ENCODE data around the gene MTAP.

The MTAP gene

DNA sequence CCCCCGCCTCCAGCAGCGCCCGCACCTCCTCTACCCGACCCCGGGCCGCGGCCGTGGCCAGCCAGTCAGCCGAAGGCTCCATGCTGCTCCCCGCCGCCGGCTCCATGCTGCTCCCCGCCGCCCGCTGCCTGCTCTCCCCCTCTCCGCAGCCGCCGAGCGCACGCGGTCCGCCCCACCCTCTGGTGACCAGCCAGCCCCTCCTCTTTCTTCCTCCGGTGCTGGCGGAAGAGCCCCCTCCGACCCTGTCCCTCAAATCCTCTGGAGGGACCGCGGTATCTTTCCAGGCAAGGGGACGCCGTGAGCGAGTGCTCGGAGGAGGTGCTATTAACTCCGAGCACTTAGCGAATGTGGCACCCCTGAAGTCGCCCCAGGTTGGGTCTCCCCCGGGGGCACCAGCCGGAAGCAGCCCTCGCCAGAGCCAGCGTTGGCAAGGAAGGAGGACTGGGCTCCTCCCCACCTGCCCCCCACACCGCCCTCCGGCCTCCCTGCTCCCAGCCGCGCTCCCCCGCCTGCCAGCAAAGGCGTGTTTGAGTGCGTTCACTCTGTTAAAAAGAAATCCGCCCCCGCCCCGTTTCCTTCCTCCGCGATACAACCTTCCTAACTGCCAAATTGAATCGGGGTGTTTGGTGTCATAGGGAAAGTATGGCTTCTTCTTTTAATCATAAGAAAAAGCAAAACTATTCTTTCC, 172.4 kb downstream of the MTAP start (continued):
- TF ChIP-seq, protein P1, sequence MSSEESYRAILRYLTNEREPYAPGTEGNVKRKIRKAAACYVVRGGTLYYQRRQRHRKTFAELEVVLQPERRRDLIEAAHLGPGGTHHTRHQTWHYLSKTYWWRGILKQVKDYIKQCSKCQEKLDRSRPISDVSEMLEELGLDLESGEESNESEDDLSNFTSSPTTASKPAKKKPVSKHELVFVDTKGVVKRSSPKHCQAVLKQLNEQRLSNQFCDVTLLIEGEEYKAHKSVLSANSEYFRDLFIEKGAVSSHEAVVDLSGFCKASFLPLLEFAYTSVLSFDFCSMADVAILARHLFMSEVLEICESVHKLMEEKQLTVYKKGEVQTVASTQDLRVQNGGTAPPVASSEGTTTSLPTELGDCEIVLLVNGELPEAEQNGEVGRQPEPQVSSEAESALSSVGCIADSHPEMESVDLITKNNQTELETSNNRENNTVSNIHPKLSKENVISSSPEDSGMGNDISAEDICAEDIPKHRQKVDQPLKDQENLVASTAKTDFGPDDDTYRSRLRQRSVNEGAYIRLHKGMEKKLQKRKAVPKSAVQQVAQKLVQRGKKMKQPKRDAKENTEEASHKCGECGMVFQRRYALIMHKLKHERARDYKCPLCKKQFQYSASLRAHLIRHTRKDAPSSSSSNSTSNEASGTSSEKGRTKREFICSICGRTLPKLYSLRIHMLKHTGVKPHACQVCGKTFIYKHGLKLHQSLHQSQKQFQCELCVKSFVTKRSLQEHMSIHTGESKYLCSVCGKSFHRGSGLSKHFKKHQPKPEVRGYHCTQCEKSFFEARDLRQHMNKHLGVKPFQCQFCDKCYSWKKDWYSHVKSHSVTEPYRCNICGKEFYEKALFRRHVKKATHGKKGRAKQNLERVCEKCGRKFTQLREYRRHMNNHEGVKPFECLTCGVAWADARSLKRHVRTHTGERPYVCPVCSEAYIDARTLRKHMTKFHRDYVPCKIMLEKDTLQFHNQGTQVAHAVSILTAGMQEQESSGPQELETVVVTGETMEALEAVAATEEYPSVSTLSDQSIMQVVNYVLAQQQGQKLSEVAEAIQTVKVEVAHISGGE (tag by site-specific recombination; conservative IDR thresholded peaks at IDR 0.05; ENCODE audit: low read depth) = peak; percentile 94
- TF ChIP-seq ZNF394 (tag by site-specific recombination; IDR thresholded peaks at IDR 0.05; ENCODE audit: borderline replicate concordance) = peak; percentile 57; the same call in 1 of the 2 replicates
- TF ChIP-seq, protein P2, sequence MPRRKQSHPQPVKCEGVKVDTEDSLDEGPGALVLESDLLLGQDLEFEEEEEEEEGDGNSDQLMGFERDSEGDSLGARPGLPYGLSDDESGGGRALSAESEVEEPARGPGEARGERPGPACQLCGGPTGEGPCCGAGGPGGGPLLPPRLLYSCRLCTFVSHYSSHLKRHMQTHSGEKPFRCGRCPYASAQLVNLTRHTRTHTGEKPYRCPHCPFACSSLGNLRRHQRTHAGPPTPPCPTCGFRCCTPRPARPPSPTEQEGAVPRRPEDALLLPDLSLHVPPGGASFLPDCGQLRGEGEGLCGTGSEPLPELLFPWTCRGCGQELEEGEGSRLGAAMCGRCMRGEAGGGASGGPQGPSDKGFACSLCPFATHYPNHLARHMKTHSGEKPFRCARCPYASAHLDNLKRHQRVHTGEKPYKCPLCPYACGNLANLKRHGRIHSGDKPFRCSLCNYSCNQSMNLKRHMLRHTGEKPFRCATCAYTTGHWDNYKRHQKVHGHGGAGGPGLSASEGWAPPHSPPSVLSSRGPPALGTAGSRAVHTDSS (tag by site-specific recombination; IDR thresholded peaks at IDR 0.05) = no peak
- peak; percentile 97 for TF ChIP-seq GLIS2 (tag by site-specific recombination; IDR thresholded peaks at IDR 0.05)
- TF ChIP-seq ZNF324 (tag by site-specific recombination; IDR thresholded peaks at IDR 0.05) = peak; percentile 81; the same call in 1 of the 2 replicates
- TF ChIP-seq ZBTB7A (tag by site-specific recombination; IDR thresholded peaks at IDR 0.05; ENCODE audit: low read depth) = no peak
- no peak for TF ChIP-seq SCRT2 (tag by site-specific recombination; IDR thresholded peaks at IDR 0.05)
- TF ChIP-seq ZNF621 (tag by site-specific recombination; IDR thresholded peaks at IDR 0.05) = no peak
- peak; percentile 62 for TF ChIP-seq IKZF3 (tag by site-specific recombination; IDR thresholded peaks at IDR 0.05)
- TF ChIP-seq KLF9 (tag by site-specific recombination; IDR thresholded peaks at IDR 0.05; ENCODE audit: low read depth) = peak; percentile 65
- no peak for TF ChIP-seq ZNF48 (tag by site-specific recombination; IDR thresholded peaks at IDR 0.05)
- TF ChIP-seq ZNF623 (tag by site-specific recombination; IDR thresholded peaks at IDR 0.05) = no peak
- TF ChIP-seq ZFP3 (tag by site-specific recombination; IDR thresholded peaks at IDR 0.05; ENCODE audit: low read depth) = no peak
- TF ChIP-seq, protein P3, sequence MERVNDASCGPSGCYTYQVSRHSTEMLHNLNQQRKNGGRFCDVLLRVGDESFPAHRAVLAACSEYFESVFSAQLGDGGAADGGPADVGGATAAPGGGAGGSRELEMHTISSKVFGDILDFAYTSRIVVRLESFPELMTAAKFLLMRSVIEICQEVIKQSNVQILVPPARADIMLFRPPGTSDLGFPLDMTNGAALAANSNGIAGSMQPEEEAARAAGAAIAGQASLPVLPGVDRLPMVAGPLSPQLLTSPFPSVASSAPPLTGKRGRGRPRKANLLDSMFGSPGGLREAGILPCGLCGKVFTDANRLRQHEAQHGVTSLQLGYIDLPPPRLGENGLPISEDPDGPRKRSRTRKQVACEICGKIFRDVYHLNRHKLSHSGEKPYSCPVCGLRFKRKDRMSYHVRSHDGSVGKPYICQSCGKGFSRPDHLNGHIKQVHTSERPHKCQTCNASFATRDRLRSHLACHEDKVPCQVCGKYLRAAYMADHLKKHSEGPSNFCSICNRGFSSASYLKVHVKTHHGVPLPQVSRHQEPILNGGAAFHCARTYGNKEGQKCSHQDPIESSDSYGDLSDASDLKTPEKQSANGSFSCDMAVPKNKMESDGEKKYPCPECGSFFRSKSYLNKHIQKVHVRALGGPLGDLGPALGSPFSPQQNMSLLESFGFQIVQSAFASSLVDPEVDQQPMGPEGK (tag by site-specific recombination; IDR thresholded peaks at IDR 0.05) = peak; percentile 93
- TF ChIP-seq ZNF311 (tag by site-specific recombination; IDR thresholded peaks at IDR 0.05; ENCODE audit: borderline replicate concordance) = no peak
- peak; percentile 88 for TF ChIP-seq ZEB2 (tag by site-specific recombination; IDR thresholded peaks at IDR 0.05)
- TF ChIP-seq ZBTB26 (tag by site-specific recombination; optimal IDR thresholded peaks at IDR 0.05) = peak; percentile 67
- peak; percentile 43; the same call in 1 of the 2 replicates for TF ChIP-seq KLF16 (tag by site-specific recombination; IDR thresholded peaks at IDR 0.05)
- TF ChIP-seq ZSCAN16 (tag by site-specific recombination; IDR thresholded peaks at IDR 0.05) = no peak; the same call in 1 of the 2 replicates
- TF ChIP-seq OVOL3 (tag by site-specific recombination; IDR thresholded peaks at IDR 0.05) = no peak
- peak; percentile 97 for TF ChIP-seq ZBTB6 (tag by site-specific recombination; IDR thresholded peaks at IDR 0.05)
- TF ChIP-seq, protein P4, sequence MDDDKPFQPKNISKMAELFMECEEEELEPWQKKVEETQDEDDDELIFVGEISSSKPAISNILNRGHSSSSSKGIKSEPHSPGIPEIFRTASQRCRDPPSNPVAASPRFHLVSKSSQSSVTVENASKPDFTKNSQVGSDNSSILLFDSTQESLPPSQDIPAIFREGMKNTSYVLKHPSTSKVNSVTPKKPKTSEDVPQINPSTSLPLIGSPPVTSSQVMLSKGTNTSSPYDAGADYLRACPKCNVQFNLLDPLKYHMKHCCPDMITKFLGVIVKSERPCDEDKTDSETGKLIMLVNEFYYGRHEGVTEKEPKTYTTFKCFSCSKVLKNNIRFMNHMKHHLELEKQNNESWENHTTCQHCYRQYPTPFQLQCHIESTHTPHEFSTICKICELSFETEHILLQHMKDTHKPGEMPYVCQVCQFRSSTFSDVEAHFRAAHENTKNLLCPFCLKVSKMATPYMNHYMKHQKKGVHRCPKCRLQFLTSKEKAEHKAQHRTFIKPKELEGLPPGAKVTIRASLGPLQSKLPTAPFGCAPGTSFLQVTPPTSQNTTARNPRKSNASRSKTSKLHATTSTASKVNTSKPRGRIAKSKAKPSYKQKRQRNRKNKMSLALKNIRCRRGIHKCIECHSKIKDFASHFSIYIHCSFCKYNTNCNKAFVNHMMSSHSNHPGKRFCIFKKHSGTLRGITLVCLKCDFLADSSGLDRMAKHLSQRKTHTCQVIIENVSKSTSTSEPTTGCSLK (tag by site-specific recombination; IDR thresholded peaks at IDR 0.05) = no peak
- TF ChIP-seq, protein P5, sequence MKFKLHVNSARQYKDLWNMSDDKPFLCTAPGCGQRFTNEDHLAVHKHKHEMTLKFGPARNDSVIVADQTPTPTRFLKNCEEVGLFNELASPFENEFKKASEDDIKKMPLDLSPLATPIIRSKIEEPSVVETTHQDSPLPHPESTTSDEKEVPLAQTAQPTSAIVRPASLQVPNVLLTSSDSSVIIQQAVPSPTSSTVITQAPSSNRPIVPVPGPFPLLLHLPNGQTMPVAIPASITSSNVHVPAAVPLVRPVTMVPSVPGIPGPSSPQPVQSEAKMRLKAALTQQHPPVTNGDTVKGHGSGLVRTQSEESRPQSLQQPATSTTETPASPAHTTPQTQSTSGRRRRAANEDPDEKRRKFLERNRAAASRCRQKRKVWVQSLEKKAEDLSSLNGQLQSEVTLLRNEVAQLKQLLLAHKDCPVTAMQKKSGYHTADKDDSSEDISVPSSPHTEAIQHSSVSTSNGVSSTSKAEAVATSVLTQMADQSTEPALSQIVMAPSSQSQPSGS (tag by site-specific recombination; IDR thresholded peaks at IDR 0.05; ENCODE audit: low read depth) = no peak
